GM10266 (cell line): ENCODE measurements around the gene EXT2.

Source experiments
- DNase-seq: peaks from one replicate; pipeline ENCODE4 v3.0.0; 2012; ENCODE audit errors: extremely low spot score
- TF ChIP-seq, protein P1 (sequence below): IDR thresholded peaks from 2 replicates; pipeline ENCODE4 v1.5.1; 2012; ENCODE audit warnings: mild to moderate bottlenecking, low read depth; ENCODE audit not compliant: control insufficient read depth, insufficient read depth; ENCODE audit errors: missing control alignments

The EXT2 gene

DNA sequence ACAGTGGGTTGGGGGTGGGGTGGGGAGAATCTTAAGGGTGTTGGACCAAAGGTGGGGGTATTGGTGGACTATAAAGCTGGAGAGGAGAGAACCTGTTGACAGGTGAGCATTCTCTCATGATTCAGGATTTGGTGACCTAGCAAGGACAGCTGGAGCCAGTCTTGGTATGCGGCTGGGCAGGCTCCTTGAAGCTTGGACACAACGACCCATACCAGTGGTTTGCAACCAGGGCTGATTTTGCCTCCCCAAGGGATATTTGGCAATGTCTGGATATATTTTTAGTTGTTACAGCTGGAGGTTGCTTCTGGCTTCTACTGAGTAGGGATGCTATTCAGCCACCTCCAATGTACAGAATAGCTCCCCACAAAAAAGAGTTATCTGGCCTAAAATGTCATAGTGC, 5.6 kb downstream of the EXT2 start:
- no peak for DNase-seq
- TF ChIP-seq, protein P1, sequence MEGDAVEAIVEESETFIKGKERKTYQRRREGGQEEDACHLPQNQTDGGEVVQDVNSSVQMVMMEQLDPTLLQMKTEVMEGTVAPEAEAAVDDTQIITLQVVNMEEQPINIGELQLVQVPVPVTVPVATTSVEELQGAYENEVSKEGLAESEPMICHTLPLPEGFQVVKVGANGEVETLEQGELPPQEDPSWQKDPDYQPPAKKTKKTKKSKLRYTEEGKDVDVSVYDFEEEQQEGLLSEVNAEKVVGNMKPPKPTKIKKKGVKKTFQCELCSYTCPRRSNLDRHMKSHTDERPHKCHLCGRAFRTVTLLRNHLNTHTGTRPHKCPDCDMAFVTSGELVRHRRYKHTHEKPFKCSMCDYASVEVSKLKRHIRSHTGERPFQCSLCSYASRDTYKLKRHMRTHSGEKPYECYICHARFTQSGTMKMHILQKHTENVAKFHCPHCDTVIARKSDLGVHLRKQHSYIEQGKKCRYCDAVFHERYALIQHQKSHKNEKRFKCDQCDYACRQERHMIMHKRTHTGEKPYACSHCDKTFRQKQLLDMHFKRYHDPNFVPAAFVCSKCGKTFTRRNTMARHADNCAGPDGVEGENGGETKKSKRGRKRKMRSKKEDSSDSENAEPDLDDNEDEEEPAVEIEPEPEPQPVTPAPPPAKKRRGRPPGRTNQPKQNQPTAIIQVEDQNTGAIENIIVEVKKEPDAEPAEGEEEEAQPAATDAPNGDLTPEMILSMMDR = no peak

GRCh38 chr11:44104481-44105294, 9.2 kb downstream of the EXT2 start:
- TF ChIP-seq, protein P1 = no peak
- DNase-seq = no peak

DNA sequence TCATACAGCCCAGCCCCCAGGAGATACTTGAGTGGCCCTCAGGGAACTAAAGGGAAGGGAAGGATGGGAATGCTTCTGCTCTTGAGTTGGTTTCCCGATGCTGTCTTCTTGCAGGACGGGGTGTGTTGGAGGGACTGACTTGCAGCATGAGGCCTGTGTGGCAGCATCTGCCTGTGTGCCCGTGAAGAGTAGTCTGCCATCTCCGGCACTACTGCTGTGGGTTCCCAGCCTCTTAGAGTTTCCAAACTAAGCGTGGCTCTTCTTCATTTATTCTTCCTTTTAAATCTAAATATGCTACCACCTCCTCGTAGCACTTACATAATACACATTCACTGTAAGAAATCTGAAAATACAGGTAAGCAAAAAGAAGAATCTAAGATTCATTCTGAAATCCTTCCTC, 12.8 kb downstream of the EXT2 start:
- TF ChIP-seq, protein P1 = no peak
- DNase-seq = no peak

DNA sequence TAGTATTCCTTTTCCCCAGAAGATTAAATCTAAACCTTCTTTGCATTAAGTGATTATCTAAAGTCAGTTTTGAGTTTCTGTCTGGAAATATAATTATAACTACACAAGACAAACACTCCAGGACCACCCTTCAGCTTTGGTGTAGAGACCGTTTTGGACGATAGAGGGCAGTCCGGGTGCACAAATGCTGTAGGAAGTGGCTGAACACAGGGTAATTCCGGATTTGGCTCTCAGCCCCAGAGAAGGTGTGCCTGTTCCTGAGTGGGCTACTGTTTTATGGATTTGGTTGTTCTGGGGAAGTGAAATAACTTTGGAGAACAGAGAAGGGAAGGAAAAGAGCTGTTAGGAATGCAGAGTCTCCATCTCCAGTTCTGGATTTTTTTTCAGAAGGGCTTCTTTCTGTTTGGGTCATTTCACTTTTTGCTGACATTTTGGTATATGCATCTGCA, 14.8 kb downstream of the EXT2 start:
- TF ChIP-seq, protein P1 = peak; percentile 84
- DNase-seq = peak; percentile 67

DNA sequence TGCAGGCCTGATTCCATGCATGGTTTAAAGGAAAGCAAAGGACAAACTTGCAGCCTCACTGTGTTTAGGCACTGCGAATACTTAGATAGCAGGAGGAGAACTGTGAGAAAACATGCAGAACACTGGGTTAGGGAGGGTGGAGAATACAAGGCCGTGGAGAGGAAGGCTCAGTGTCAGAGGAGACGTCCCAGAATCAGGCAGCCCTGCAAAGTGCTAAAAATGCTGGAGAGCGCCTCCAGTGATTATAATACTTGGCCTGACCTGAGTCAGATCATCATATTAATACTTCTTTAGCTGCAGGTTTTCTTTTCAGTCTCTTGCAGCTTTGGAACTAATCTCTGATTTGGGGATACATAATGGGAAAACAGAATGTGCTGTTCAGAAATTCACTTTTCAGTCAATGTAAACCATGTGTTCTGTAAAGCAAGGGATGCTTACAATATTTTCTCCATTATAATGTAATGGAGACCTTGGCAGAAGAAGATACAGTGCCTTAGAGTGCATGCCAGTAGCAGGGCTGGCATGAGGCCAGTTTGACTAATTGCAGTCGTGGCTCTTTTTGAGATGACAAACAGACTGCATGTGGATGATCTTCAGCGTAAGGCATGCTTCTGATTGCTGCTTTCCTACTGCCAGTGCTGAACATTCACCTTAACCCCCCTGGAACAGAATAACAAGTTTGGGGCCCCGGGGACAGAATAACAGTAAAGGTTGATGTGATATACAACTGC, 16.8 kb downstream of the EXT2 start:
- TF ChIP-seq, protein P1 = no peak
- no peak for DNase-seq

DNA sequence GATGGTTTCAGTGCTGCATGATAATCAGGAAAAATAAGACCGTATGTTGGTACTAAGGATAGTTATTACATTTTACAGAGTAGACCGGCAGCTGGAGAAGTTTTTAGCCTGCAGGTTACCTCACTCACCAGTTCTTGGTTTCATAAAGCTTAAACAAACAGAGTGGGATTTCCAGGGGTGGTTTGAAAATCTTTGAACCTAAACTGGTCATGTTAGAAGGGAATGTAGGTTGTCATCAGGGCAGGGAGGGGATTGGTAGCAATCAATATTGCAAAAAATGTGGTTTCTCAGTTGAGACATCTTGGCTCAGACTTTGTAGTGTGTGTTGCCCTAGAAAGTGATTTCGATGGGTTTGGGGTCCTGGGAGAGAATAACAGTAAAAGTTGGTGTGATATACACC, 17.5 kb downstream of the EXT2 start:
- DNase-seq = no peak
- TF ChIP-seq, protein P1 = no peak

- no peak for DNase-seq
- TF ChIP-seq, protein P1 = no peak
These were observed 18.1 kb downstream of the EXT2 start for GRCh38 chr11:44113572-44113971.
